CD4-positive, alpha-beta T cell treated with Interleukin-2 at 100 ng/mL for 4 hours (primary cell): Measurements from ENCODE around the gene PEAK1.

Source experiments
- DNase-seq: peaks from one replicate; pipeline ENCODE4 v3.0.0-alpha.2; 2020; ENCODE audit warnings: low spot score

The PEAK1 gene

GRCh38 chr15:77059786-77060361 lies 360.0 kb downstream of the PEAK1 start:
- no peak for DNase-seq

- no peak for DNase-seq
Observed at GRCh38 chr15:77058468-77058867, 361.4 kb downstream of the PEAK1 start.

GRCh38 chr15:77057685-77058084 lies 362.2 kb downstream of the PEAK1 start:
- DNase-seq, result no peak

GRCh38 chr15:77057072-77057471 lies 362.8 kb downstream of the PEAK1 start:
- no peak for DNase-seq

- no peak for DNase-seq
Observed at GRCh38 chr15:77053709-77054108, 366.2 kb downstream of the PEAK1 start.

- DNase-seq, result no peak
Observed at GRCh38 chr15:77052556-77052955, 367.3 kb downstream of the PEAK1 start.
